HG03342 (cell line): ENCODE data around the gene CARD10.
"Not testable (repeated sequence)": the region's sequence is repeated elsewhere in the genome, so short reads cannot be mapped to it uniquely, and the experiment has no call there.

Experiments
- ATAC-seq: cut with Tn5 transposase; IDR thresholded peaks from one replicate; pipeline ENCODE4 v1.9.1; 2021; ENCODE audit warnings: mild to moderate bottlenecking, moderate library complexity; ENCODE audit not compliant: unreplicated experiment

Gene CARD10

DNA sequence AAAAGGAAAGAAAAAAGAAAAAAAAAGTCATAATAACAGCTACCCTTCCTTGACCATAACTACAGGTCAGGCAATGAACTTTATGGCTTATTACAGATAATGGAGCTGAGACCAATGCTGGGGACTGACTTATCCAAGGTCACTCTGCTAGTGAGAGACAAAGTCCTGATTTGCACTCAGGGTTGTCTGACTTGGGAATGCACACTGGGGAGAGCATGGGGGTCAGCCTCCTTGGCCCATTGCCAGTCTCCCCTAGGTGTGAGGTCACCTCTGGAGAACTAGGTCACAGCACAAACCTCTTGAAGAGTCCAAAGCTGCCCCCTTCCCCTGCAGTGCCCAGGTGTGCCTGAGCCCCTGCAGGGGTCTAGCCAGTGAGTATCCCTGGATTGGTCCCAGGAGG lies 35.8 kb upstream of the CARD10 start:
- no peak for ATAC-seq

DNA sequence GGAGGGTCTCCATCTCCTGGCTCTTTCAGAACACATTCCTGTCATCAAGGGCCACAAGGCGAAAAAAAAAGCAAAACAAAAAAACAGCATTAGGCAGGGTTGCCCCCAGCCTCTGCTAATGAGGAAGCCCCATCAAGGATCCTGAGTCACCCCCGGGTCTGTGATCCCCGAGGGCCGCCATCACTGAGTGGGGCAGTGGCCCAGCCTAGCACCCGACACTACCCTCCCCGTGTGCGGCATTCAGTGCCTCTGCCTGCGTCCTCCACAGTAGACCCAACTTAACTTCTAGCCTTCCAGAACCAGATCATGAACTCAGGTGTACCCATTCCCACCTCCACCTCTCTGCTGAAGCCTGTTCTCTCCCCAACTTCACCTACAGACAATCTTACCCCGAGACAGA lies 34.5 kb upstream of the CARD10 start:
- ATAC-seq: no peak

DNA sequence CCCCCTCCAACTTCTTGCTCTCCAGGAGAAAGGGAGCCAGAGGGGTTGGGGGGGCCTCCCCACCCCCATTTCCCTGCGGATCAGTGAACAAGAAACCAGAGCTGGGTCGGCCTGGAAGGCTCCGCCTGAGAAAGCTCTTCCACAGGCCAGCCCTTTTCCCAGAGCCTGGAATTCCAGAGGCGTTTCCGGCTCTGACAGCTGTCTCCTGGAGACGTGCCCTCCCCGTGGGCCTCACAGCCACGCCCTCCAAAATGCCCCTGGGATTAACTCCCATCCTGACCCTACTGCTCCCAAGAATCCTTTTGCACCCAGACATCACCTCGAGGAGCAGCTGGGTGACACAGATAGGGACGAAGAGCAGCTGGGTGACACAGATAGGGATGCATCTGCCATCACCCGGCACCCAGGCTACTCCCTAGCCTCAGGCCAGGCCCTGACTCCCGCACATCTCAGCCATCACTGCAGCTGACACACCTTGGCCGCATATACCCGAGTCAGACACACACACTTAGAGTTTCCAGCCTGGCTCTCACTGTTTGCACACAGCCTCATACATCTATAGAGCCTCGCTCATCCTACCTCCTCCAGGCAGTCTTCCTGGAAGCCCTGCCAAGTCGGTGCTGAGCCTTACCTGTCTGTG lies 33.4 kb upstream of the CARD10 start:
- no peak for ATAC-seq

DNA sequence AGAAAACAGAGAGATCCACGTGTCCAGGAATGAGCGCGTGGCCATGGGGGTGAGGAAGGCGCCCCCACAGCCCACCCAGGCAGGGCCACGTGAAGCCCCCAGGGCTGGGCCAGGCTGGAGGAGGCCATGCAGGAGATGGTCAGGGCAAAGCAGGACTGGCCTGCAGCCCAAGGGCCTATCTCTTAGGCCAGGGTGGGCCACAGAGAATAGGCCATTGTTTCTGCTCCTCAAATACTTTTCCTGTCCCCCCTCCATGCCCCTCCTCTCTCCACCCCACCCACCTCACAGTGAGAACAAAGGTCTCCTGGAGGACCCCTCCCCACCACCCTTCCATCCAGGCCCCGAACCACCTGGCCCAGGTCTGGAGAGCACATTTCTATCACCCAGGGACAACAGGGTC lies 32.8 kb upstream of the CARD10 start:
- no peak for ATAC-seq

DNA sequence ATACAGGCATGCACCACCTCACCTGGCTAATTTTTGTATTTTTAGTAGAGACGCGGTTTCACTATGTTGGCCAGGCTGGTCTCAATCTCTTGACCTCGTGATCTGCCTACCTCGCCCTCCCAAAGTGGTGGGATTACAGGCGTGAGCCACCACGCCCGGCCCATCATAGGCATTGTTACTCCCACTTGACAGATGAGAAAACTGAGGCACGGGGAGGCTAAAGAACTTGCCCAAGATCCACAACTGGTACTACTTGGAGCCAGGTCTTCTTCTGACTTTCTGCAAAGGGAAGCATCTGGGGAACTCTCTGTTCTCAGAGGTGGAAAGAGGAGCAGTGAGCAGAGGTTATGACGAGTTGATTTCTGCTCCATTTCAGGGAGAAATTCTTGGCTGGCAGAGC lies 31.7 kb upstream of the CARD10 start:
- ATAC-seq: not testable (repeated sequence)

DNA sequence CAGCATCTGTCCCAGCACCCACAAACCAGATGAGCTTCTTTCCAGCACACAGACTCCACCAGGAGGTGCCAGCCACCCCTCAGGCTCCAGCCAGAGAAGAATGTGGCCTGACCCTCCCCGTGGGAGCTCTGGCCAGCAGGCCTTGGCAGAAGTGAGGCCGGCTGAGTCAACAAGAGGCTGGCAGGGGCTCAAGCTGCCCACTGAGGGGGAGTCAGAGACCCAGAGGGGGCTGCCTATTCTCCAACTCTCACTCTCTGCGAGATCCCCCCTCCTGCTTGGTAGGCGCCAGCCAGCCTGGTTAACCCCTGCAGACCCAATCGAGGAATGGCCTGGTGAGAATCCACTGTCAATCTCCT lies 30.5 kb upstream of the CARD10 start:
- ATAC-seq: no peak

DNA sequence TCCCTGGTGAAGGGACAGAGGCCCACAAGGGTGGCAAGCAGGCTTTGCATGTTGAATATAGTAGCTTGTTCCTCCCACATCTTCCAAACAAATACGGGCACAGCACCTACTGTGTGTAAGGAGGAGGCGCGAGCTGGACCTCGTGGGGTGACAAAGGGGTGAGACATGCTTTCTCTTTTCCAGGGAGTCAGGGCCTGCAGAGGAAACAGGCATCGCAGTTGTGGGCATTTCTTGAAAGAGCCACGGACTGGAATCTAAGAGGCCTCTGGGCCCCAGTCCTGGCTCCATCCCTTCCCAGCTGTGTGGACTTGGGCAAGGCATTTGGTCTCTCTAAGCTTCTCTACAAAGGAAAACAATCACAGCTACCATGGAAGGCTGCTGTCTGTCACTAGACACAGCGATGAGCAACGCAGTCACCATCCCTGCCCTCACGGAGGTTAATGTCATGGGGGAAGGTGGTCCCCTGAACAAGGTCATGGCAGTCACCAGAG lies 28.1 kb upstream of the CARD10 start:
- no peak for ATAC-seq

DNA sequence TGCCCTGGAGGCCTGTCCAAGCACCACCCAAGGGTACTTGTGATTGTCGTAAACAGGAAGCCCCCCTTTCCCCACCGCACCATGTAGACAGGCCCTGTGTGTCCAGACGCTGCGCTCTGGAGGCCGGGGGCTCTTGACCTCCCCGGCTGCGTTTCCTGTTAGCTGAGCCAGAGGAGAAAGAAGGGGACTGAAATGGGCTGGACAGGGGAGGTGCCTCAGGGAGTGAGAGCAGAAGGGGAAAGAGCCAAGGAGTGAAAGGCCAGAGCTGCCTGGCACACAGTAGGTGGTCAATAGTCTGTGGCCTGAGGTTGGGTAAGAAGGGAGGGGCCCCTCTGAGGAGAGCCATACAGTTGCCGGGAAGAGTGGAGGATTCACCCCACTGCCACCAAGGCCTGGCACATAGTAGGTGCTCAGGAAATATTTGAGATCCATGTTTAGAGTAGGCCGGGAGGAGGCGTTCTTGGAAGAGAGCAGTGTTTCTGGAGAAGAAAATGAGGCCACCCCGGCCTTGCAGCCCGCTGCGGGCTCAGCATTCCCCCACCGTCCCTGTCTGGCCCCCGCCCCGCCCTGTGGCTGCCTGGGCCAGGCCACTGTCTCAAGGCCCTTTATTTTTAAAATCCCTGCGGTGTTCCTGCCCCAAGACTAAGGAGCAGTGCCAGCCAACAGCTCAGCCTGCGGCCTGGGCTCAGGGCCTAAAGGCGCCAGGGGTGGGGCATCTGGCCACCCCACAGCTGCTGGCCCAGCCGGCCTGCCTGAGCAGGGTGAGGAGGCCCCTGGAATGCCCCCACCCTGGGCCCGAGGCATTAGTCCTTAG lies 27.4 kb upstream of the CARD10 start:
- no peak for ATAC-seq

DNA sequence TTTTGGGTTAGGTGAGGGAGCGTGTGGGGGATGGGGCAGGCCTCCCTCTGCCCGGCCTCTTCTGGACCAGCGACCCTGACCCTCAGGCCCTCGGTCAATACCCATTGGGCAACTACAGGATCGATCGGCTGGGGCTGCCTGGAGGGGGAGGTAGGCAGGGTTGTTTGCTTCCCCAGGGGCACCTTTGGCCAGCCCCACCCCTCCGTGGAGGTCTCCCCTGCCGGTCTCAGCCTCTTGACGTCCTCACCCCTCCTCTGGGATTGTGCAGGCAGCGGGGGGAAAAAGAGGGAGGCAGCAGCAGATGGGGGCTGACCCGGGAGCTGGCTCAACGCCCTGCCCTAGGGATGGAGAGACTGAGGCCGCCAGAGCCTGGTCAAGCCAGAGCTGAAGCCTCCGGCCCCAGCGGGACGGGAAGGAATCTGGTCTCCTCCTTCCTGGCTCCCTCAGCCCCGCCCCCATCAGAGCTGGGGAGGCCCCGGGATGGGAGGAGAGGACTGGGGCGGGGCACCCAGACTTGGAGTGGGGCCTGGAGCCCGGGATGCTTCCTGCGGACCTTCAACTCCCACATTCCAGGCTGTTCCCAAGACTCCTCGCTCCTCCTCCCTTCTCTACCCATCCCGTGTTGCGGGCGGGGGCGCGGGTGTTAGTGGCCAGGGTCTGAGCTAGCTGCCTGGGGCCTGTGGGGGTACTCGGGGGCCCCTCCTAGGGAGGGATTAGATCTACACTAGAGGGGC lies 26.7 kb upstream of the CARD10 start:
- no peak for ATAC-seq

DNA sequence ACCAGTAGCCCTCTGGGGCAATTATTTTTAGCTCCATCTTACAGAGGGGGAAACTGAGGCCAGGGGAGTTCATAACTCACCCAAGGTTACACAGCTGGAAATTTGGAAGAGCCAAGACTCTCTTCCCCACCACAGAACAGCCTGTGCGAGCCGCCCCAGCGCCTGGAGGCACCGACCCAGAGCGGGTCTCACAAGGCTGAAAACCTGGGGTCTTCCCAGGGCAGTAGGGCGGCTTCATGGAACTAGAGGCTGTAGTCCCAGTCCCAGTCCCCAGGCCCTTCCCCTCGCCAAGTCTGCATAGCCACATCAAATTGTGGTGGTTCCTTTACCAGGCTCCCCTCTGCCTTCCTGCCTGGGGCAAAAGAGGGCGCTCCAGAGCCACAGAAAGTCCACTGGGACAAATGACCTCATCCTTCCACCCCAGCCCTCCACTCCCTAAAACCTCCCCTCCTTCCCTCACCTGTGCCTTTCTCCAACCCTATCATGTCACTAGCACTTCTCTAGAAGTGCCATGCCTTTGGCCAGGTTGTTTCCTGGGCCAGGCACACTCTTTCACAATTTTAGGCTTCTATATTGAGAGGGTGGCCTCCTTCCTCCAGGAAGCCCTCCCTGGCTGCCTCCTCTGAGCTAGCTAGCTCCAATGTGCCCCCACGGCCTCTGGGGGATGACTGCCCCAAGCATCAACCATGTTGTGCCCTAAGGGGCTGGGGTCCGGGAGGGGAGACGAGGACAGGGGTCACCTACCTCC lies 25.9 kb upstream of the CARD10 start:
- no peak for ATAC-seq

DNA sequence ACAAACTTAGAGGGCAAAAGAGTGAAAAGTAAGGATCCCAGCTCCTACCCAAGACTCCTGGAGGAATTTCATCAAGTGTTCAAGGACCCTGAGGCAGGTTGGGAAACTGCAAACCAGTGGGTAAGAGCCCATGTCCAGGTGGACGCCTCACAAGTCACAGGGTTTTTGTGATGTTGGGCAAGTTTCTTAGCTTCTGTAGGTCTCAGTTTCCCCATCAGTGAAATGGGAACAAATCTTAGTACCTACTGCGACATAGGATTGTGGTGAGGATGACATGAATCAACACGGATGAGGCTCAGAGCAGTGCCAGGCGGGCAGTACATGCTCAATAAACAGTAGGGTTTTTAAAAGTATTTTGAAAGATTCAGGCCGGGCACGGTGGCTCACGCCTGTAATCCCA lies 23.7 kb upstream of the CARD10 start:
- no peak for ATAC-seq

DNA sequence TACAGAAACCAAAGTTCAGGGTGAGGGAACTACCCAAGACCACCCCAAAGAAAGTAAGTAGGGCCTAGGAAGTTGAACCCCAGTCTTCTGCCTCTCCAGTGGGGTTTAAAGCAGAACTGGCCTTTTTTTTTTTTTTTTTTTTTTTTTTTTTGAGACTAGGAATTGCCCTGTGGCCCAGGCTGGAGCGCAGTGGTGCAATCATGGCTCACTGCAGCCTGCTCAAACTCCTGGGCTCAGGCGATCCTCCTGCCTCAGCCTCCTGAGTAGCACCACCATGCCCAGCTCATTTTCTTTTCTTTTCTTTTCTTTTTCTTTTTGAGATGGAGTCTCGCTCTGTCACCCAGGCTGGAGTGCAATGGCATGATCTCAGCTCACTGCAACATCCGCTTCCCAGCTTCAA lies 23.2 kb upstream of the CARD10 start:
- ATAC-seq: not testable (repeated sequence)

DNA sequence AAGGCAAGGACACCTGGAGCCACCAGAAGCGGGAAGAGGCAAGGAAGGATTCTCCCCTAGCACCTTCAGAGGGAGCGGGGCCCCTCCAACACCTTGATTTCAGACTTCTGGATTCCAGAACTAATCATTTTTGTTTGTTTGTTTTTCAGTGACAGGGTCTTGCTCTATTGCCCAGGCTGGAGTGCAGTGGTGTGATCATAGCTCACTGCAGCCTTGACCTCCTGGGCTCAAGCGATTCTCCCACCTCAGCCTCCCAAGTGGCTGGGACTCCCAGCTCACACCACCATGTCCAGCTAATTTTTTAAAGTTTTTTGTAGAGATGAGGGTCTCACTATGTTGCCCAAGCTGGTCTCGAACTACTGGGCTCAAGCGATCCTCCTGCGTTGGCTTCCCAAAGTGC lies 20.6 kb upstream of the CARD10 start:
- not testable (repeated sequence) for ATAC-seq

DNA sequence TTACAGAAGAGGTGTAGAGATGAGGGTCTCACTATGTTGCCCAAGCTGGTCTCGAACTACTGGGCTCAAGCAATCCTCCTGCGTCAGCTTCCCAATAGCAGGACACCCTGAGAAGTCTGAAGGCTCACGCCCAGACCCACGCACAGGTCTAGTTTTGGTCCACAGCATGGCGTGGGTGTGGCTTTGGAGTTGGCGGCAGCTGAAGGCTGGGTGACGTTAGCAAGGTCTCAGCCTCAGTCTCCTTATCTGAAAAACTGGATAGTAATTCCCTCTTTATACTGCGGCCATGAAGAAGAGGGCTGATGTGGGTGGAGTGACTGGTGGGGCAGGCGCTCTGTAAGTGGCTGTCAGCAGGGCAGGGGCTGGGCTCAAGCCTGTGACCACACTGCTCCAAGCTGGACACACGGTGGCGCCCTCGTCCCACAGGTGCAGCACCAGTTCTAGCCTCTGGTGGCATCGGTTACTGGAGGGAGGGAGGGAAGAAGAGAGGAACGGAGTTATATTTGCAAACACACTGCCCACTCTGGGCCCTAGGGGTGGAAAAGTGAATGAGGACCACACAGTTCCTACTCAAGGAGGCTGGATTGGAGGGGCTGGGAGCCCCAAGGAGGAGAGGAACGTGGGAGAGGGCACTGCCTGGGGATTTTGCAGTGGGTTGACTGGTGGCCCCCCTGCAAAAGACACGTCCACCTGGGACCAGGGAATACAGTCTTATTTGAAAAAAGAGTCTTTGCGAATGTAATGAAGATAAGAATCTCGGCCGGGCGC lies 19.6 kb upstream of the CARD10 start:
- peak; percentile 84 for ATAC-seq

DNA sequence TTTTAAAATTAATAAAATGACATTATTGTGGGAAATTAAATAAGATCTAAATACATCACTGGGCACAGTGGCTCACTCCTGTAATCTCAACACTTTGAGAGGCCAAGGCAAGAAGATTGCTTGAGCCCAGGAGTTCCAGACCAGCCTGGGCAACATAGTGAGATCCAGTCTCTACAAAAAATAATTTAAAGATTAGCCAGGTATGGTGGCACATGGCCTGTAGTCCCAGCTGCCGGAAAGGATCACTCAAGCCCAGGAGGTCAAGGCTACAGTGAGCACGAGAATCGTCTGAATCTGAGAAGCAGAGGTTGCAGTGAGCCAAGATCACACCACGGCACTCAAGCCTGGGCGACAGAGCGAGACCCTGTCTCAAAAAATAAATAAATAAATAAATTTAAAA lies 15.9 kb upstream of the CARD10 start:
- no peak for ATAC-seq

DNA sequence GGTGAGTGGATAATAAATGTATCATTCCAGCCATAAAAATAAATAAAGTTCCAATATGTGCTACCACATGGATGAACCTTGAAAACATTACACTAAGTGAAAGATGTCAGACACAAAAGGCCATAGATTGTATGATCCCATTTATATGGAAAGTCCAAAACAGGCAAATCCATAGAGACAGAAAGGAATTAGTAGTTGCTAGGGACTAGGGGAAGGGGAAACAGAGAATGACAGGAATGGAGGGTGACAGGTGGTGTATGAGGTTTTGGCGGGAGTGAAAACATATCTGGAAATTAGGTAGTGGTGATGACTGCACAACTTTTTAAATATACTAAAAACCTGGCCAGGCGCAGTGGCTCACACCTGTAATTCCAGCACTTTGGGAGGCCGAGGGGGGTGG lies 15.2 kb upstream of the CARD10 start:
- no peak for ATAC-seq

DNA sequence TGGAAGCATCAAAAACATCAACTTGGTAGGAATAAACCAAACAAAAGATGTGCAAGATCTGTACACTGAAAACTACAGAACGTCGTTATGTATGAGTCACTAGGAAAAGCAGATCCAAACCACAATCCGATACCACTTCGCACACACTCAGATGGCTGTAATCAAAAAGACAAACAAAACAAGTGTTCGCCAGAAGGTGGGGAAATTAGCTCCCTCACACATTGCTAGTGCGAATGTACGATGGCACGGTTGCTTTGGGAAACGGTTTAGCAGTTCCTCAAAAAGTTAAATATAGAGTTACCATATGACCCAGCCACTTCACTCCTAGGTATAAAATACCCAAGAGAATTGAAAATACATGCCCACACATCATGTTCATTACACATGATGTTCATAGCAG lies 14.8 kb upstream of the CARD10 start:
- ATAC-seq: no peak

DNA sequence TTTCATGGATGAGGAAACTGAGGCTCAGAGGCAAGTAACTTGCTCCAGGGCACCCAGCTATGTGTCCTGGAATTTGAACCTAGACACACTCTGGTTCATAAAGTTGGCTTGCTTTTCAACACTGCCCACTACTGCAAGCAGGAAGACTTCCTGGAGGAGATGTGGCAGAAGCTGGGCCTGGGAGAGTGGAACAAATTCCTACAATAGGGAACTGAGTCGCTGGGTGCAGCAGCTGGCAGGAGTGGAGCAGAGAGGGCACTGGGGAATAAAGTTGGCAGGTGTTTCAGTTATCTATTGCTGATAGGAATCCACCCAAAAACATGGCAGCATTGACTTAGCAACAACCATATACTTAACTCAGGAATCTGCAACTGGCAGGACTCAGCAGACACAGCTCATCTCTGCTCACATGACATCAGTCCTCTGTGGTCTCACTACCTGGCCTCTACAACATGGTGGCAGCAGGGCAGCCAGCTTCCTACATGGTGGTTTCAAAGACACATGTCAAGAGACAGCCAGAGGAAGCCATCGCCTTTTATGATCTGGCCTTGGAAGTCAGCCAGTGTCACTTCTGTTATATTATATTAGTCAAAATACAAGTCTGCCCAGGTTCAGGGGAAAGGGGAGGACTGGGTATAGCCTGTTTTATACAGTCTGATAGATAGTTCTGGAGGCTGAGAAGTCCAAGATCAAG lies 10.6 kb upstream of the CARD10 start:
- no peak for ATAC-seq

DNA sequence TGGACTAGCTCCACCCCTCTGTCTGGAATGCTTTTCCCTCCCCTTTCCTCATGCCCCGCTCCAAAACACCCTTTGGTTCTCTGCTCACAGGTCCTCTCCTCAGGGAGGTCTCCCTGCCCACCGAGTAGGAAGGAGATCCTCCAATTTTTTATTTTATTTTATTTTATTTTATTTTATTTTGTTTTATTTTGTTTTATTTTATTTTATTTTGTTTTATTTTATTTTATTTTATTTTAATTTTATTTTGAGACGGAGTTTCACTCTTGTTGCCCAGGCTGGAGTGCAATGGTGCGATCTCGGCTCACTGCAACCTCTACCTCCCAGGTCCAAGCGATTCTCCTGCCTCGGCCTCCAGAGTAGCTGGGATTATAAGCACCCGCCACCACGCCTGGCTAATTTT lies 8.7 kb upstream of the CARD10 start:
- ATAC-seq: not testable (repeated sequence)
